ENCODE data around the gene TXNRD1.

The TXNRD1 gene

GRCh38 chr12:104285740-104286515 lies 70.3 kb downstream of the TXNRD1 start:
- no peak for DNase-seq

- peak; percentile 96 to 98 for DNase-seq
Measured at GRCh38 chr12:104286516-104287482, 71.2 kb downstream of the TXNRD1 start.

GRCh38 chr12:104288635-104289274 lies 73.2 kb downstream of the TXNRD1 start:
- DNase-seq: peak; percentile 87 to 90

GRCh38 chr12:104290320-104290719 lies 74.7 kb downstream of the TXNRD1 start:
- no peak for DNase-seq

- DNase-seq: no peak
Measured at GRCh38 chr12:104290855-104291254, 75.3 kb downstream of the TXNRD1 start.

GRCh38 chr12:104291867-104292524 lies 76.4 kb downstream of the TXNRD1 start:
- DNase-seq: no peak

GRCh38 chr12:104292872-104293794 lies 77.6 kb downstream of the TXNRD1 start:
- no peak for DNase-seq

- peak in 1 of 2 experiments; percentile 12 for DNase-seq
Measured at GRCh38 chr12:104294158-104294859, 78.7 kb downstream of the TXNRD1 start.

GRCh38 chr12:104294927-104295668 lies 79.5 kb downstream of the TXNRD1 start:
- no peak for DNase-seq

- no peak for DNase-seq
Measured at GRCh38 chr12:104295954-104296353, 80.4 kb downstream of the TXNRD1 start.

GRCh38 chr12:104296718-104297117 lies 81.1 kb downstream of the TXNRD1 start:
- DNase-seq: no peak

- DNase-seq: no peak
Measured at GRCh38 chr12:104297477-104298113, 82.0 kb downstream of the TXNRD1 start.

- no peak for DNase-seq
Measured at GRCh38 chr12:104299842-104300481, 84.4 kb downstream of the TXNRD1 start.

- DNase-seq: no peak
Measured at GRCh38 chr12:104303538-104304151, 88.1 kb downstream of the TXNRD1 start, which contains the start of gene EID3. Gene EID3, plus strand, starts transcription at chr12:104303739. Its CDS starts 196 bp downstream, at chr12:104303935.

- DNase-seq: no peak
Measured at GRCh38 chr12:104304261-104305009, 88.9 kb downstream of the TXNRD1 start.

GRCh38 chr12:104305349-104305748 lies 89.8 kb downstream of the TXNRD1 start:
- no peak for DNase-seq

- DNase-seq: no peak
Measured at GRCh38 chr12:104306376-104306775, 90.8 kb downstream of the TXNRD1 start.
